Ishikawa (cell line): ENCODE measurements around the gene RYR2.

ENCODE experiments used
- CEBPB ChIP-seq: IDR thresholded peaks from 2 replicates; pipeline ENCODE4 v1.6.1; 2012
- EP300 ChIP-seq: IDR thresholded peaks from 2 replicates; pipeline ENCODE4 v1.6.1; 2012; ENCODE audit warnings: borderline replicate concordance
- RAD21 ChIP-seq: IDR thresholded peaks from 2 replicates; pipeline ENCODE4 v1.6.1; 2012; ENCODE audit warnings: low read depth
- TCF12 ChIP-seq: IDR thresholded peaks from 2 replicates; pipeline ENCODE4 v1.6.1; 2012; ENCODE audit warnings: low read depth
- YY1 ChIP-seq: IDR thresholded peaks from 2 replicates; pipeline ENCODE4 v1.6.1; 2012; ENCODE audit warnings: low read depth
- TF ChIP-seq, protein P1 (sequence below): IDR thresholded peaks from 2 replicates; pipeline ENCODE4 v1.6.1; 2012; ENCODE audit warnings: low read depth, mild to moderate bottlenecking

DNA sequence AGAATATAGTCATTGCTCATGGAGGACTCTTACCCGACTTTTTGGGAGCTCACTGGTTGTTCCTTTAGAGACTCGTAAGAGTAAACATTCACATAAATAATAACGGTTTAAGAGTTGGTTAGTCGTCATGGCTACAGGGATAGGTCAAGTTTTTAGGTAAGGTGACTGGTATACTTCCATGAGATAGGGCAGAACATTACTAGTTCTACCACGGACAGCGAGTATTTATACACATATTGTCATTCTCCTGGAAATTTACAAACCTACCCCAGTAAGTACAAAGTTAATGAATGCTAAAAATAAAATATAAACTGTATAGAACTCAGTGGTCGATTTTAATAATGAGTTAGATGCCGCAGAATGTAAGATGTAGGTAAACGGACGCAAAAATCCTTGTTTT lies 1.2 kb upstream of the RYR2 start:
- TF ChIP-seq RAD21: no peak
- TF ChIP-seq TCF12: no peak
- no peak for TF ChIP-seq YY1
- TF ChIP-seq, protein P1, sequence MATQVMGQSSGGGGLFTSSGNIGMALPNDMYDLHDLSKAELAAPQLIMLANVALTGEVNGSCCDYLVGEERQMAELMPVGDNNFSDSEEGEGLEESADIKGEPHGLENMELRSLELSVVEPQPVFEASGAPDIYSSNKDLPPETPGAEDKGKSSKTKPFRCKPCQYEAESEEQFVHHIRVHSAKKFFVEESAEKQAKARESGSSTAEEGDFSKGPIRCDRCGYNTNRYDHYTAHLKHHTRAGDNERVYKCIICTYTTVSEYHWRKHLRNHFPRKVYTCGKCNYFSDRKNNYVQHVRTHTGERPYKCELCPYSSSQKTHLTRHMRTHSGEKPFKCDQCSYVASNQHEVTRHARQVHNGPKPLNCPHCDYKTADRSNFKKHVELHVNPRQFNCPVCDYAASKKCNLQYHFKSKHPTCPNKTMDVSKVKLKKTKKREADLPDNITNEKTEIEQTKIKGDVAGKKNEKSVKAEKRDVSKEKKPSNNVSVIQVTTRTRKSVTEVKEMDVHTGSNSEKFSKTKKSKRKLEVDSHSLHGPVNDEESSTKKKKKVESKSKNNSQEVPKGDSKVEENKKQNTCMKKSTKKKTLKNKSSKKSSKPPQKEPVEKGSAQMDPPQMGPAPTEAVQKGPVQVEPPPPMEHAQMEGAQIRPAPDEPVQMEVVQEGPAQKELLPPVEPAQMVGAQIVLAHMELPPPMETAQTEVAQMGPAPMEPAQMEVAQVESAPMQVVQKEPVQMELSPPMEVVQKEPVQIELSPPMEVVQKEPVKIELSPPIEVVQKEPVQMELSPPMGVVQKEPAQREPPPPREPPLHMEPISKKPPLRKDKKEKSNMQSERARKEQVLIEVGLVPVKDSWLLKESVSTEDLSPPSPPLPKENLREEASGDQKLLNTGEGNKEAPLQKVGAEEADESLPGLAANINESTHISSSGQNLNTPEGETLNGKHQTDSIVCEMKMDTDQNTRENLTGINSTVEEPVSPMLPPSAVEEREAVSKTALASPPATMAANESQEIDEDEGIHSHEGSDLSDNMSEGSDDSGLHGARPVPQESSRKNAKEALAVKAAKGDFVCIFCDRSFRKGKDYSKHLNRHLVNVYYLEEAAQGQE: peak; percentile 32; the same call in 1 of the 2 replicates
- TF ChIP-seq EP300: no peak
- no peak for TF ChIP-seq CEBPB
